ENCODE measurements around the gene HGF.

HGF gene

DNA sequence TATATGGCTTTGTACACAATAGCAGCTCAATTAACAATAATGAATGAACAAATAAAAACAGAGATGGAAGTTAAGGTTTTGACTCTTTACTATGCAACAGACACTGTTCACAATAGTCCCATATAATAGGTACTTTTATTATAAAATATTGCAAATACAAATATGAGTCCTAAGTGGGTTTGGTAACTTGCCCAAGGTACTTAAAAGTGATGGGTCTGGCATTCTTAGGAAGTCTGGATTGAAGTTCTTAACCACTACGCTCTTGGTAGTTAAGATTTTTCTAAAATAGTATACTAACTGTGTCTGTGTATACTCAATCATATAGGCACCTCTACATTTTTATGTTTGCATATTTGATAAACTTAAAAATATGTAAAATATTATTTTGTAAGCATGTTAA, 55.5 kb downstream of the HGF start:
- DNase-seq, result no peak

DNA sequence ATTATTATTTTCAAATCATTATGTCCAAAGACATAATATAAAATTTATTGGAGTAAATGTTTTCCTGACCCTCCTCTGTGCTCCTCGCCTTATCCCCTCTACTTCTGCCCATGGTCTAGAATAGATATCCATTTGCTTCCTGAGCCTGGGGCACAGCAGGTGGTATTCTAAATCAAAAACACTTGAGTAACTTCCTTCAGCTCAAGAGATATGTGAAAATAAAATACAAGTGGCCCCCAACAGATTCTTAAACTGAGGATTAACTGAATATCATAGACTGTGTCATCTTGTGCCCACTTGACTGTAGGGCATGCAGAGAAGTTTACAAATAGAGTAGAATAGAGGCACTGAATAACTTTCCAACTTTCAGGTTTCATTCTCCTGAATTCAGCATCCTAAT, 59.1 kb downstream of the HGF start:
- DNase-seq, result peak; percentile 9

DNA sequence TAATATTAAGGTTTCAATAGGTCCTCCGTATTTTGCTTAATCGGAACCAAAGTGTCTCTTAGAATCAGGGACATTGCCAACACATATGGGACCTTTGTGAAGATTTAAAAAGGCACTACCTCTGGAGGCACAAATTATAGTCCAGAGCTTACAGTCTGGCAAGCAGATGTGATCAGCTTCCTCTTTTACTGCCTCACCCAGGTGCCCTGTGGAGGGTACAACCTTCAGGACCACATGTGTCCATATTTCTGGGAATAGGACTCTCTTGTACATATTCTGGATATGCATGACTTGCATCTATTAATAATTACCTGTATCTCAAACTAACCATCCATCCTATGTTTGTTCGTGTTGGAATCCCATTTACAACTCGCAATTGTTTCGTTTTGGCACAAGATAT, 60.0 kb downstream of the HGF start:
- DNase-seq, result no peak

DNA sequence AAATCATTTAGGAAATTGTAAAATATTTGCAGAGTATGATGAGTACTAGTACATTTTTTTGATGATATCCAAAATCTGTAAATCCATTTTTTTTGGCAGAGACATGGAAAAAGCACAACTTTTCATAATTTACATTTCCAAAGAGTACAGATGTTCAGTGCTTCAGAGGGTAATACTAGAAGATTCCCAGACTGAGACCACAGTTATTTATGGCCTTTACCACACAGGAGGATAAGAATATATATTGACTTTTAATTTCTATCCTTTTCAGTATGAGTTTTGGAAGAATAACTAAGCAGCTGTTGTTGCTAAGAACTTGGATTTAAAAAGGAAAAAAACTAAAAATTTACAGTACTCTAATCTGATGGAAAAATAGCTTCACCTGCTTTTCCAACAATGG, 61.9 kb downstream of the HGF start:
- DNase-seq, result no peak

DNA sequence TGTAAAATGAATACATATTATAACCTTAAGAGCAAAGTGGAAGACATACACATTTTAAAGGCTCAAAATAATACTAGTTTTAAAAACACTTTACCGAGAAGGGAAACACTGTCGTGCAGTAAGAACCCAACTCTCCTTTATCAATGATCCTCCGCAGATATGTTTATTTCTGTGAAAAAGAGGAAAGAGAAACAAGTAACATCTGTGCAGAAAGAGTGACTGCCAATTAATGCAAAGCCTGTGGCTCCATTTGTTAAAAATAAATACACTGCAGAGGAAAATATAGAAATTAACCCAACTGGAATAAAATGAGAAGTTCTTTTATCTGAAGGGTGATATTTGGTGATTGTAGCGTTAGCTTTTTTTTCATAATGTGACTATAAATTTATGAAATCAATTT, 62.7 kb downstream of the HGF start:
- no peak for DNase-seq

DNA sequence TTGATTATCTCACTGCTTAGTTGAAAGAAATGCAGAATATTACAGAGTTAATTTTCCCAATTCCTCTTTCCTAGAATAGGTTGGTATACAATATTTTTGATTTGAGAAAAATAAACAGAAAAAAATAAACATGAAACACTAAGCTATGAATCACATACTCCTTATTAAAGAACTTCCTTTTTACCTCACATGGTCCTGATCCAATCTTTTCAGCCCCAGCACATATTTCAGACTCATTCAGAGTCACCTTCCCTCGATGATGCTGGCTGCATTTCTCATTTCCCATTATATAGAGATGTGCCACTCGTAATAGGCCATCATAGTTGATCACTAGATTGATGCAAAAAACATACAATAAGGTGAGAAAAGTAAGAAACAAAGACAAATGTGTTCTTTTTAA, 64.6 kb downstream of the HGF start:
- no peak for DNase-seq

DNA sequence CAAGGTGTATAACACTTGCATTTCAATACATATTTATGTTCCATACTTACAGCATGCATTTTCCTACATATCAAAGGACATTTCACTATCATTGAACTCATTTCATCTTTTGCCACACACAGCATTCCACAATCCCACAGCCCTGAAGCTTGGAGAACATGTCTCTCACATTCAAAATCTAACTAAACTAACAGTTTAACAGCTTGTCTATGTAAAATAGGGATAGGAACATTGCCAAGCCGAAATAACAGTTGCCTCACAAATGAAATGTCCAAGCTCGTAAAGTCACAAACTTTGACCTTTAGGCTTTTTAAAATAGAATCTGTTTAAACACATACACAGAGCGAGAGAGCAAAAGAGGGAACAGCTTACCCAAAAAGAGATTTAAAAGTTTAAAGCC, 65.3 kb downstream of the HGF start:
- no peak for DNase-seq

DNA sequence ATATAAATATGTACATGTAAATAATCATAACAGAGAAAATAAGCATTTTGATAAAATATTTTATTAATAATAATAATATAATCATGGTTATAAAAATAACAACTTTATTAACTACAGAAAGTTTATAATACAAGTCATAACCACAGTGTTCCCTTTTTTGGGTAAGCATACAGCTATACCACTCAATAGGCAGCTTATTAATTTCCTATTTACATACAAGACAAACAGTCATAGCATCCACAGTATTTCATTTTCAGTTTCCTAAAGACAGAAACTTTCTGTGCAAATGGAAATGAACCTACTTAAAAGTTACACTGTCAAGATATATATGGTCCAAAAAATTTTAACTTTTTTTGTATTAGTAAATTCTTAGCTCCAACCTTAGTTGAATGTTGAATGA, 70.9 kb downstream of the HGF start:
- DNase-seq, result no peak

DNA sequence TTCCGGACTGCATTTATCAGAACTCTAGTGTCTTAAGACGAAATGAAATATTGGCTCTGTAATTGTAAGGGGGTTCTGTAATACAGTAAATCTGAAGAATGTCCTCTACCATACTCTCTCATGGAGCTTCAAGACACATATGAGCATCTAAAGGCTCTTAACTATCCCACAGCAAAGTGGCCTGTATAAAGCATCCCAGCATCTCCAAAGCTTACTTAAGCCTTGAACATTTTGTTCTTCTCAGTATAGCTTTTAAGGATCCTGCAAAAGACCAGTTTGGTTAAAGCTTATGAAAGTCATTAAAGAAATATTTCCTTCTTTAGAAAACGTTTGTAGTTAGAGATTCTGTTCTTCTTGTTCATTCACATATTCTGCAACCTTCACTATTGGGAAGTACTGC, 75.1 kb downstream of the HGF start:
- no peak for DNase-seq

DNA sequence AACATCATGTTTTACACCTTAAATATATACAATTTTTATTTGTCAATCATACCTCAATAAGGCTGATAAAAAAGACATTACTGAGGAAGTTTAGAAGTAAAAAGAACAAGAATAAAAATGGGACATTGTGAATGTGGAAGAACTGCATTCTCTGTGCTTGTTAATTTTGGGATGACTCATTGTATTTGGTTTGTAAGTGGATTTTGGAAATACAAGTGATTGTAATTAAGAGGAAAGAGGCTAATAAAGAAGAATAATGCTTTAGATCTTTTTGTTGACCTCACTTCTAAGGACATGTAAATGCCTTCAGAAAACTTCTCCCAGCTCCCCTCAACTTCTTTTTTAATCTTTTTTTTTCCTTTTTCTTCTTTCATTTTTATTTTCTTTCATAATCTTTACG, 76.0 kb downstream of the HGF start:
- DNase-seq, result no peak

DNA sequence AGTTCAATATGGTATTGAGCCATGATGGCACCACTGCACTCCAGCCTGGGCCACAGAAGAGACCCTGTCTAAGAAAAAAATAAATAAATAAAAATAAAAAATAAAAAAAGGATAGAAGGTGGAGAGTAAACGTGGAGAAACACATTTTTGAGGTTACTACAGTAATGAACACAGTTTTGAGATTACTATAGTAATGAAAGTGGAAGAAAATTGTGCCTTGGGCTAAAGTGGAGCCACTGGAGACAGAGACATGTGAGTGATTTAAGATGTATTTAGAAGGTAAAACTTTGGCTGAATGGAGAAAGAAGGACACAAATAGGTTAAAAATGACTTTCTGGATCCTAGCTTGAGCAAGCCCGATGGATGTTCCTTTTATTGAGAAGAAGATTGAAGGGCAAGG, 76.8 kb downstream of the HGF start:
- DNase-seq, result no peak

DNA sequence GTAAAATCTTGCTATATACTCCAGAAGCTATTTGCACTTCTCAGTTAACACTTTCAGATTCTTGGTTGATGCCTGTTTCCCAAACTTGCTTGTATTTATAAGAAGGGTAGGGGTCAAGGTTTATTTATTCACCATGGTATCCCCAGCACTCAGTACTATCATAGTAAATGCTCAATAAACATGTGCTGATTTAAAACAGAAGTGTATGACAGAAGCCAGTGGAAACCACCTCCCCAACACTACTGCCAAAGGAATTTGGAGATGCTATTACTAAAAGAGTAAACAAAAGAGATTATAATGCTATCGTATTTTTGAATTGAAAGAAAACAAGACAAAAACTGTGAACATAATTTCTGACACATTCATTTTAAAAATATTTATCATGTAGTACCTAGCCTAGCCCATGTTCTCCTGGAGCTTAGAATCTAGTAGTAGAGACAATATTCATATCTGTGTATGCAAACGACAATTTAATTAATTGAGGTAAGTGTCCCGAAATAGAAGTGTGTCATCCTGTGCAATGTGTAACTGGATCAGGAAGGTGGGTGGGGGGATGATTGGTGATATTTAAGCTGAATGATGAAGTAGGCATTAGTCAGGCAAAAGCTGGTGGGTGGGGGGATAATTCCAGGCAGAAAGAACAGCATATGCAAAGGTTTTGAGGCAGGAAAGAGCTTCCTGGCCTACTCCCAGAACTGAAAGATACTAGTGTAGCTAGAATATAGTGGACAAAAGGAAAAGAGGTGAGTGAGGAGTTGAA, 77.5 kb downstream of the HGF start:
- no peak for DNase-seq

DNA sequence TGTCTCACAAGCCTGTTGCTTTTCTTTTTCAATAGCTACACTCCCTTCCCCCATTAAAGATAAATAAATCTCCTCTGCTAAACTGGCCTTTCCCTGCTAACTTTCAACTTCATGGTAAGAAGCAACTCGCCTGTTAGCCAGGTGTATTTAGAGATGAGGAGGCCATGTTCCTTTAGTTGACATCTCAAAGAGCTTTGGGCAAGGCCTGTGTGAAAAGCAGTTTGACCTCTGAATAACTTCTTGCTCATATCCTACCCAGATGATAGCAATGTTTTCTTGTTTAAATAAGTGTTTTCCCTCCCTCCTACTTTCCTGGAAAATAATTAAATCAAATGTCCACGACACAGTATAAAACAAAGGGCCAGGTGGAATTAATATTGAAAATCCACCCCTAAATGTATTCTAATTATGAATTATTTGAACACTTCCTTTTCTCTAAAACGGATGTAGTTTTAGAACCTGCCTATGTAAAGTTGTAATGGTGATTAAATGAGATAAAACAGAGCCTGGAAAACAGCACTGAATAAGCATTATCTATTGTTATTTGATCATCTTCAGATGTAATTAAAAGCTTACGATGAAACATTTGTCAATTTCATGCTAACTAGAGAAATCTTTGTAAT, 78.5 kb downstream of the HGF start:
- no peak for DNase-seq

DNA sequence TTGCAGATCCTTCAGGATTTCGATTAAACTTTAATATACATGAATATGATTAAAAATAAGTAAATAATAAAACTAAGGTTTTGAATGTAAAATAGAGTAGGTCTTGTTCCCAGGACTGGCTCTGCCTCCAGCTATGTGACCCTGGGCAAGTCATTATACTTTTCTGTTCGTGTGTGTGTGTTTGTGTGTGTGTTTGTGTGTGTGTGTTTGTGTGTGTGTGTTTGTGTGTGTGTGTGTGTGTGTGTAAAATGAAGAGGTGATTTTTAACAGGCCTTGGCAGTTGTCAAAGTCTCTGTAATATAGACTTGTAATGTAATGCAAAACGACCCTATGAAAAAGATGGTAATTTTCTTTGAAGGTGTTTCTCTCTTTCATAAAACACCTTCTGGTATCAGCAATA, 79.2 kb downstream of the HGF start:
- DNase-seq, result no peak

DNA sequence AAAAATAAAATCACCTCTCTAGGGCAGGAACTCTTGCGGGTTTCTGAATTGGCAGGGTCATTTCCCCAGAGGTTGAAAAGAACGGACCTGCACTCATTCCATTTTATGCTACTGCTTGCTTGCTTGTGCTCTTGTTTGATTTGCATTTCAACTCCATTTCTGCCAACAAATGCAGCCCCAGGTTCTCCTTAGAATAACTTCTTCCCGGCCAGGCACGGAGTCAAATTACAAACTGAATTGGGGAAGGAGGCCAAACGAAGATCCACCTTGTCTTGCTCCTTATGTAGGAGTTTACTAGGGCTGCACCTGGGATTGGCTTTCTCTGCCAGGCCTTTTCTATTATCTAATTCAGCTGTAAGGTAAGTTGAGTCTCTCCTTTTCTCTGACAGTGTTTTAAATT, 79.6 kb downstream of the HGF start:
- no peak for DNase-seq

DNA sequence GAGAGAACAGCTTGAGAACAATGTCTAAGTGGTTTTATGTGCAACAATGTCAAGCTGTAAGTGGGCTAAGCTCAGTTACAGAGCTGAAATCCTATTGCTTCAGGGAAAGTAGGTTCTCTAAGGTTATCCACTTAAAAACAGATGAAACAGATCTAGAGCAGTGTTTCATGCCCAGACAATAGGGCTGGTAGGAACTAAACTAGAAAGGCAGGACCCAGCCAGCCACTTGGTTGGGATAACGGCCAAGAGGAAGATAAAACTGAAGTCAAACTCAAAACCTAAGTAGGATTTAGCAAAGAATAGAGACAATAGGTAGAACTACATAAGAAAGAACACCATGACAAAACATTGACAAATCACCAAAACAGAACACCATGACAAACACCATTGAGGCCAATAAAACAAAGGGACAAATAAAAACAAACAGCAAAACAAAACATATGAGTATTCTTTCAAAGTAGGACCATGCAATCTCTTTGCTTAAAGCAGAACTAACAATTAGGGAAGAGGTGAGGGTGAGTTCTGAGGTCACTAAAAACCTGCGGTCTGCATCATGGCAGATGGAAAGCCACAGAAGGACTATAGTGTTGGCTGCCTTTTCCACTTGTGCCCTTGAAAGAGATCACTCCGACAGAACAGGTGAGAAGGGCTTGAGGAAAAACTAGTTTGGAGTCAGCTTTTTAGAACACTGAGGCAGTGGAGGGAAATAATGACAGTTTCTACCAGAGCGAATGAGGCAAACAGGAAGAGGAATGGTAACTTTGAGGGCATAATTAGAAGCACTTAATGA, 81.0 kb downstream of the HGF start:
- DNase-seq, result peak; percentile 12

DNA sequence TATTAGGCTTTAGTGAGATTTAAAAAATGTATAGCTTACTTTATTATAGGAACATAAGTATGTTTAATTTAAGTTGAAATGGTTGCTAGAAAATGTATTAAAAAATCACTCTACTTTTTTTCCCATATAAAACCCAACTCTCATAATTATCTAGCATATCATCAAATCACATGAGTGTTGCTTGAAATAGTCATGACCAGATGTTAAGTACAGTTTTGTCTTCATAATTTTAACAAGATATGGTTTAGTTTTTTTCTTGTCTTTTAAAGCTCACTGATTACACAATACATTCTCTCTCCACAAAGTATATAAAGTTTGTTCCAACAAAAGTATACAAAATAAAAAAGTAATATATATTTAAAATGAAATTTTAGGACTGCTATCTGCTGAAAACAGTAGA, 82.8 kb downstream of the HGF start:
- DNase-seq, result no peak

DNA sequence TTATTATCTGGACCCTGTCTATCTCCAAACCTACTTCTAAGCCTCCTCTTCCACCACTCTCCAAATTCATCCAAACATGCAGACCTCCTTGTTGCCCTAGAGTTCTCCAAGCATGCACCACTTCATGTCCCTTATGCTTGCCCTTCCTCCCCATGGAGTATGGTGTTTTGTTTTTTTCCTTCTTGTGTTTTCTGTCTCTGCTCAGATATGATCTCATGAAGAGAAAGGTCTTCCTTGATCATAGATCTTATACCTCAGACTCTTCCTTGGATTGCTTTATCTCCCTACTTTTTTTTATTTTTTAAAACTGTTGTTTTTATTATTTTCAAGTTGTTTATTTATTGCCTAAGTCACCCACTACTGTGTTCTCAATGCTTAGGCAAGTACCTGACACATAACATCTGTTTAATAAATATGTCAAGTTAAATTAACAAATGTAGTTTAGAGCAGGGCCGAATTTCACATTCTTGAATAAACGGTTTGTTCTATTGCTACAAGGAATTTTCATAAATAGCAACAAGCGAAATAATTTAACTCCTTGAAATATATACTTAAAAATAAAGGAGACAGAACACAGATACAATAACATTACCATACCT, 84.5 kb downstream of the HGF start:
- no peak for DNase-seq

DNA sequence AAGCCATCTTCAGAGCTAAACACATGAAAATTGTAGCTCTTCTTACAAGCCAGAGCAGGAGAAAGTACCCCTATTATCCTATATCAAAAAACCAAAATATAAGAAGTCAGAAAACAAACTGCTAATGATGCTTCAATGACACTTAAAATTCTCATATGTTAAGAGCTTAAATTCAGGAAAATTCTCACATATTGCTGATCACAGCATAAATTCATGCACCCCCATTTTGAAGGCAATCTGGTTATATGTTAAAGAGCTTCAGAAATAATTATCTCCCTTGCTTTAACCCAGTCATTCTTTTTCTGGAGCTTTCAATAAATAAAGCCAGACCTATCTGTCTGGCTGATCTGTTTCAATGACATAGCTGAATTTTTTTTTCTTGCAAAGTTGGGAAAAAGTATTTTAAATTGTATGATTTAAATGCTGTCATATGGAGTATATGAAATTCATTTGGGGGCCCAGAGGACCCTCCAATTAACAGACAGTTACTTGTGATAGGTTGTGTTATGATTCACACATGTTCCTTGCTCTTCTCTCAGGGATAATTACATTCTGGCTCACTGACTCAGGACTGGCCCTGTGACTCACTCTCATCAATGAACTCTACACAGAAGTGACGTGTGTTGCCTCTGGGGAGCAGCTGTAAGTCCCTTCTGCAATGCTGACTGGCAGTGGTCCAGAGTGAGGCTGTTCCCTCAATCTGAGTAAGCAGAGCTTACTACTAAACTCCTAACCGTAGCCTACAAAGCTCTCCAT, 85.2 kb downstream of the HGF start:
- peak; percentile 87 for DNase-seq

DNA sequence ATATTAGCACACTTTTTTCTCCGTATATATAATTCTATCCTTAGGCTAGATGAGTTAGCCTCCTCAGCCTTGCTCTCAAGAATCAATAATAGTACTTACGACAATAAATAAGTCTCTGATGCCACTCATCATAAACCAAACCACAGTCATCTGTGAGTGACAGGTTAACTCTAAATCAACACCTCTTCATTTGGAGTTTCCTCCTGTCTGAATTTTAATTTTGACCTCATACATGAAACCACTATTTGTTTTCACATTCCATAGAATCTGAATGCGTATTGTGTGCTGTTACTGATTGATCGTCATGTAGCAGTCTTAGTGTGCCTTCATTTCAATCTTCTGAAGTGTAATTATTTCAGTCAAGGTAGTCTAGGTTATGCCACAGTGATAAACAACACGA, 85.8 kb downstream of the HGF start:
- DNase-seq, result no peak

DNA sequence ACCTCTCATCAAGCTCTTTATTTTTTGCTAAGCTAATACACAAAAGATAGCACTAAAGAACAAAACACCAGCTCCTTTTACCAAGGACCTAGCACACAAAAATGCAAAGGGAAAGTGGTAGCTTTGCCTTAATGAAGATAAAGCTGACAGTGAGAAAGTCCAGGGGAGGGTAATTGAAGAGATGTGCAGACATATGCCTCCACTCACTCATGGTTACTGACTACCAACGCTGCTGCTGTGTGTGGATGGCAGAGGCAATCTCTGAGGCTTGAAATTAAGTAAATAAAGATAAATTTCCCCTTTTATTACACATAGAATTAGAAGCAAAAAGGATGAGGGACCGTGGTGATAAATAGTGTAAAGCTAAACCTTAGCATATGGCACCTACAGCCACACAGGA, 87.0 kb downstream of the HGF start:
- no peak for DNase-seq

DNA sequence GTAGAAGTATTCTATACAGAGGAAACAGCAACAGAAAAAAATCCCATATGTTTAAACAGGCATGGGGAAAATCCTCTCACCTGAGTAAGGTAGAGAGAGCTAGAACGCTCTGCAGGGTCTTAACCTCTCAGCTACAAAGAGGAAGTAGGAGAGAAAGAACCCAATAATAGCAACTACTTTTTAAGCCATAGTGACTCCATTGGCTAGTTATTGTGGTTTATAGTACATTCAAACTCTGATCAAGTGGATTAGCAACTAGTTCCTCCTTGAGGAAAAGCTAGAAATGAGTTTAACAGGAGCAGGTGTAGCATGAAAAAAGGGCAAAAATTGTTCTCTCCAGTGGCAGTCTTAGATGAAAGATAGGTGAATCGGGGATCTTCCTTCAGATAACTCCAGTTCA, 89.7 kb downstream of the HGF start:
- no peak for DNase-seq

DNA sequence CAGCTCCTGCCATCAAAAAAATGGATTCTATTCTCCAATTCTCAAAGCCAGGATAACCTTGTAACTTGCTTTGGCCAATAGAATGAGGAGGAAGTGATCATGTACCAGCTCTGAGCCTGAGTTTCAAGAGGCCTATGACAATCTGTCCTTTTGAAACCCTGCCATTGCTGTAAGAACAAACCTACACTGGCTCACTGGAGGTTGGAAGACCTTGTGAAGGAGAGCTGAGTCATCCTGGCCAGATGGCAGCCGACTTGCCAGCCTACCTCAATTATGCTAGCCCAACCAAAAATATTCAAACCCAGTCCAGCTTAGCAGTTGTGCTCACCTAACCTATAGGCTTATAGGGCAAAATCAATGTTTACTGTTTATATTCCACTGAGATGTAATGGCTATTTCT, 93.0 kb downstream of the HGF start:
- DNase-seq, result no peak

Measured in NCI-H345 (cell line).